CD4-positive, alpha-beta T cell treated with Interferon alpha-2 for 1 hour (primary cell): Measurements from ENCODE around the gene RENBP.

Experiments used
- DNase-seq, 2 donors: peaks; one replicate each; pipeline ENCODE4 v3.0.0-alpha.2; 2020 to 2022

The RENBP gene

GRCh38 chrX:153953342-153953830 lies 8.9 kb upstream of the RENBP start:
- DNase-seq, result peak; percentile 76 to 83

GRCh38 chrX:153952373-153953026 lies 8.1 kb upstream of the RENBP start:
- DNase-seq, result no peak

- DNase-seq, result no peak
These were observed 7.4 kb upstream of the RENBP start for GRCh38 chrX:153951683-153952372.

- no peak for DNase-seq
These were observed 5.7 kb upstream of the RENBP start for GRCh38 chrX:153950127-153950526.

GRCh38 chrX:153948847-153949805 lies 4.7 kb upstream of the RENBP start:
- DNase-seq, result no peak

GRCh38 chrX:153948002-153948466 lies 3.6 kb upstream of the RENBP start:
- DNase-seq, result no peak

GRCh38 chrX:153947009-153947769 lies 2.7 kb upstream of the RENBP start:
- DNase-seq, result peak; percentile 82 to 84

GRCh38 chrX:153945956-153946943 lies 1.8 kb upstream of the RENBP start:
- DNase-seq, result no peak

GRCh38 chrX:153944800-153945150 lies 332 bp upstream of the RENBP start:
- no peak for DNase-seq

GRCh38 chrX:153941336-153942252 lies 2.8 kb downstream of the RENBP start:
- DNase-seq, result no peak

- DNase-seq, result no peak
These were observed 4.9 kb downstream of the RENBP start for GRCh38 chrX:153939573-153939972.

GRCh38 chrX:153938226-153938786 lies 6.1 kb downstream of the RENBP start:
- no peak for DNase-seq

GRCh38 chrX:153937056-153937455 lies 7.4 kb downstream of the RENBP start:
- DNase-seq, result no peak

GRCh38 chrX:153935326-153935851 lies 9.1 kb downstream of the RENBP start:
- DNase-seq, result no peak

- peak; percentile 57 to 76 for DNase-seq
These were observed 9.6 kb downstream of the RENBP start, which contains the start of gene NAA10 for GRCh38 chrX:153934762-153935325. NAA10 (minus strand) TSS chrX:153935037; CDS start chrX:153934904, 133 bp downstream.

- DNase-seq, result no peak
These were observed 10.2 kb downstream of the RENBP start for GRCh38 chrX:153934148-153934761.

GRCh38 chrX:153933748-153934147 lies 10.7 kb downstream of the RENBP start:
- DNase-seq, result no peak

- no peak for DNase-seq
These were observed 12.1 kb downstream of the RENBP start for GRCh38 chrX:153932220-153932915.
